DND-41 (cell line): ENCODE results near the gene CHST10.

Experiments used
- CTCF ChIP-seq: IDR thresholded peaks from 2 replicates; pipeline ENCODE4 v1.5.1; 2012; ENCODE audit warnings: borderline replicate concordance, low read length, moderate library complexity, mild to moderate bottlenecking; ENCODE audit not compliant: poor library complexity, severe bottlenecking; ENCODE audit errors: extremely low read depth
- EZH2 ChIP-seq: IDR thresholded peaks from 3 replicates; pipeline ENCODE4 v1.6.1; 2012; ENCODE audit warnings: borderline replicate concordance, low read depth, mild to moderate bottlenecking, moderate library complexity, low read length, inconsistent platforms; ENCODE audit not compliant: severe bottlenecking

GRCh38 chr2:100396483-100396882 is 21.0 kb downstream of the CHST10 start:
- TF ChIP-seq CTCF (no peak), EZH2 (no peak)
